PFSK-1 (cell line): ENCODE data around the gene NKX6-2.

Experiments
- POLR2AphosphoS5 ChIP-seq: IDR thresholded peaks from 2 replicates; pipeline ENCODE4 v1.6.1; 2012; ENCODE audit warnings: low read depth, mild to moderate bottlenecking, control low read depth, low read length, moderate library complexity
- SIN3A ChIP-seq: IDR thresholded peaks from 2 replicates; pipeline ENCODE4 v1.6.1; 2012; ENCODE audit warnings: mild to moderate bottlenecking, low read length, moderate library complexity, borderline replicate concordance; ENCODE audit not compliant: insufficient read depth
- TF ChIP-seq, protein P1 (sequence below), 2 experiments: IDR thresholded peaks; 2 replicates each; pipeline versions ENCODE4 v1.6.1 to v1.8.0; 2011 to 2012; ENCODE audit warnings: low read depth in 2 of 2, low read length in 2 of 2, control low read depth in 1 of 2, inconsistent platforms in 1 of 2, mild to moderate bottlenecking in 1 of 2, moderate library complexity in 1 of 2; ENCODE audit not compliant: insufficient read depth in 1 of 2

GRCh38 chr10:132756591-132756990, 29.4 kb downstream of the NKX6-2 start:
- TF ChIP-seq SIN3A (no peak), POLR2AphosphoS5 (no peak)
- TF ChIP-seq, protein P1, sequence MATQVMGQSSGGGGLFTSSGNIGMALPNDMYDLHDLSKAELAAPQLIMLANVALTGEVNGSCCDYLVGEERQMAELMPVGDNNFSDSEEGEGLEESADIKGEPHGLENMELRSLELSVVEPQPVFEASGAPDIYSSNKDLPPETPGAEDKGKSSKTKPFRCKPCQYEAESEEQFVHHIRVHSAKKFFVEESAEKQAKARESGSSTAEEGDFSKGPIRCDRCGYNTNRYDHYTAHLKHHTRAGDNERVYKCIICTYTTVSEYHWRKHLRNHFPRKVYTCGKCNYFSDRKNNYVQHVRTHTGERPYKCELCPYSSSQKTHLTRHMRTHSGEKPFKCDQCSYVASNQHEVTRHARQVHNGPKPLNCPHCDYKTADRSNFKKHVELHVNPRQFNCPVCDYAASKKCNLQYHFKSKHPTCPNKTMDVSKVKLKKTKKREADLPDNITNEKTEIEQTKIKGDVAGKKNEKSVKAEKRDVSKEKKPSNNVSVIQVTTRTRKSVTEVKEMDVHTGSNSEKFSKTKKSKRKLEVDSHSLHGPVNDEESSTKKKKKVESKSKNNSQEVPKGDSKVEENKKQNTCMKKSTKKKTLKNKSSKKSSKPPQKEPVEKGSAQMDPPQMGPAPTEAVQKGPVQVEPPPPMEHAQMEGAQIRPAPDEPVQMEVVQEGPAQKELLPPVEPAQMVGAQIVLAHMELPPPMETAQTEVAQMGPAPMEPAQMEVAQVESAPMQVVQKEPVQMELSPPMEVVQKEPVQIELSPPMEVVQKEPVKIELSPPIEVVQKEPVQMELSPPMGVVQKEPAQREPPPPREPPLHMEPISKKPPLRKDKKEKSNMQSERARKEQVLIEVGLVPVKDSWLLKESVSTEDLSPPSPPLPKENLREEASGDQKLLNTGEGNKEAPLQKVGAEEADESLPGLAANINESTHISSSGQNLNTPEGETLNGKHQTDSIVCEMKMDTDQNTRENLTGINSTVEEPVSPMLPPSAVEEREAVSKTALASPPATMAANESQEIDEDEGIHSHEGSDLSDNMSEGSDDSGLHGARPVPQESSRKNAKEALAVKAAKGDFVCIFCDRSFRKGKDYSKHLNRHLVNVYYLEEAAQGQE (IDR thresholded peaks at IDR 0.05; ENCODE audit: insufficient read depth in 1 of 2, low read depth in 2 of 2, low read length in 2 of 2): no peak
